ENCODE measurements around the gene NAA20. TPM values are rescaled to one million over a fixed set of nuclear protein-coding genes. Genes with fewer than 3 reads are reported as not detected.
A peak's percentile ranks its signal among the peaks of the same experiment; 100 is the strongest.
"Not testable (repeated sequence)": the region's sequence is repeated elsewhere in the genome, so short reads cannot be mapped to it uniquely, and the experiment has no call there.

NAA20 gene
- total RNA-seq, 1 experiment from 2014 or later: 120 TPM

DNA sequence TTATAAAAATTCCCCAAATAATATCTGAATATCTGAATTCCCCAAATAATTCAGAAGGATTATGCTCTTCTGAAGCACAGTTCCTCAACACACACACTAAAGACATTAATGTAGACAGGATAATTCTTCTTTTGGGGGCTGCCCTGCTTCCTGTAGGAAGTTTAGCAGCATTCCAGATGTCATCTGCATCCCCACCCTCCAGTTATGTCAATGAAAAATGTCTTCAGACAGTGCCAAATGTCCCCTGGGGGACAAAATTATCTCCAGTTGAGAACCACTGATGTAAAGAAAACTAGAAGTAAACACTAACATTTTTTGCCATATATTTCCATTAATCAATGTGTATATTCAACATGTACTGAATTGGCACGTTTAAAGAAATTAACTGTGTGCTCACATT, 25.9 kb upstream of the NAA20 start:
- DNase-seq (ENCODE audit: low read depth): no peak

DNA sequence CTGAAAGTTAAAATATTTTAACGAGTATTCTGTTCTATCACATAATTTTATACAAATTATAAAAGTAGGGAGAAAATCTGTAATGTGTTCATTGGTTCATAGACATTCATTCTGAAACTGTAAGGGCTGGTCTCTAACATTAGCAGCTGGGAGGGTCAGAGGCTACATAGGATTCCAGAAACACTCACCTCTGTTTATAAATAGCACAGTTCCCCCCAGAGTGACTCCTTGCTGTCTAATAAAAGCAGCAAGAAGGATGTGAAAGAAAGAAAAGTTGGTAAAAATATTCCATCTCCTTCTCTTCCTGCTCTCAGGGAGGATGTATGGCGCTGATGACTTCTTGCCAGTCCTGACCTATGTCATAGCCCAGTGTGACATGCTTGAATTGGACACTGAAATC, 25.3 kb upstream of the NAA20 start:
- peak; percentile 49 for DNase-seq (ENCODE audit: low read depth)

DNA sequence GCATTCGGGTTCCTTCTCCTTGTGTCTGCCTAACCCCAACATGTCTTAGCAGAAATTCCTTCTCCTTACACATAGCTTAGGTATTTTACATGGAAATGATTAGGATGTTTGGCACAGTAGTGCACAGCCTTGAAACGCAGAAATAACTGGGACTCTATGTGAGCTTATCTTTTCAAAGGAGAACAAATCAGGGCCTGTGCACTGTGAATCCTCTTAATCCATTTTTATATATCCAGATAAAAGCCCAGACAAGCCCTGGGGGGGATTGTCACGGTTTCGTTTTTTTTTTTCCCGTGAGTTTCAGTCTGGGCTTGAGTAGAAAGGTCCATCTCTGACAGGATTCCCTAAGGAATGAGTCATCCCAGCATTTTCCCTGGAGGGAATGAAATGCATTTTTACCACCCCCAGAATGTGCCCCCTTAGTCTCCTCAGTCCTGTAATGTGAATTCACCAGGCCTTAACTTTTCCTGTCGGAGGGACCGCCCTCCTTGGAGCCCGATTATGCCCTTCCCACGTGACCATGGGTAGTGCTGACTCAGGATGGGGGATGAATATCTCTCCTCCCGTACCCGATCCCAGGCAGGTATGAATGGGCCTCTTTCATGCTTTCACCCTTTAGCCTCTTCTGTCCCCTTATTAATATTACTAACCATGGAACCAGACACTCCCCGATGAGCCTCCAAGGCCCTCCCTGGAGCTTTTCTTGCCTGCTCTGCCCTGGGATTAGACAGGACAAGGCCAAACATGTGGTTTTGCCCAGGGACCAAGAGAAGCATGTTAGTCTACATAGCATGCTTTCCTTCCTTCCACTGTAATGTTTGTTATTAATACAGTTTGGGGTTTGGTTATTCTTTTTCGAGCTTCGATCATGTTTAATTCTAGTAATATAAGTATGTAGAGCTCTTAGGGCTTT, 23.9 kb upstream of the NAA20 start:
- DNase-seq (ENCODE audit: low read depth): peak; percentile 99

DNA sequence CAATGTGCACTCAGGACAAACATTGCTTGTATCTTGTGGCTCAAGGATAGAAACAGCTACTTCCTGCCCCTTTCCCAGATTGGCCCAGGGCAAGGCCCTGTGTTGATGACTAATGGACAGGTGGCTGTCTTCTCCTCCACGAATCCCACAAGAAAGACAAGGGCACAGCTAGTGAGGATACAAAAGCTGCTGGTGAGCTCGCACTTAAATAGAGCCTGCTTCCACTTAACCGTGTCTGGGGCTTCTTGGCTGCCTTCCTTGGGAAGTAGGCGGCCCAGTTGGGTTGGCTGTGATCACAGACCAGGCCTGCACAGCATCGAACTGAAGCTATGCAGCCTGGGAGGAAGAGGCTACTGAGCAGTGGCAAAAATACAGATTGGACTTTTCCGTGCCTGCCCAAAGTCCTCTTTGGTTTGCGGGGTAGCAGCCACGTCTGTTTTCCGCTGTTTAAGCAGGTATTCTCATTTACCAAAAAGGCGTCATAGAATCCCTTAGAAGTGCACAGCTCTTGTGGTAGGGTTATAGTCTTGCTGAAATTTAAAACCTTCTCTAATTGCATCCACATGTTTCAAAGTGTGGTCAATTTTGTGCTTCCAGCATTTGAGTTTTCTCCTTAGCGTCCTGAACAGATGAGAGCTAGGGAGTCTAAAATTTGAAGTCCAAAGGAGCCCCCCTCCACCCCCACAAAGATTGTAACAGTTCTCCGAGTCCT, 23.0 kb upstream of the NAA20 start:
- DNase-seq (ENCODE audit: low read depth): peak; percentile 95

DNA sequence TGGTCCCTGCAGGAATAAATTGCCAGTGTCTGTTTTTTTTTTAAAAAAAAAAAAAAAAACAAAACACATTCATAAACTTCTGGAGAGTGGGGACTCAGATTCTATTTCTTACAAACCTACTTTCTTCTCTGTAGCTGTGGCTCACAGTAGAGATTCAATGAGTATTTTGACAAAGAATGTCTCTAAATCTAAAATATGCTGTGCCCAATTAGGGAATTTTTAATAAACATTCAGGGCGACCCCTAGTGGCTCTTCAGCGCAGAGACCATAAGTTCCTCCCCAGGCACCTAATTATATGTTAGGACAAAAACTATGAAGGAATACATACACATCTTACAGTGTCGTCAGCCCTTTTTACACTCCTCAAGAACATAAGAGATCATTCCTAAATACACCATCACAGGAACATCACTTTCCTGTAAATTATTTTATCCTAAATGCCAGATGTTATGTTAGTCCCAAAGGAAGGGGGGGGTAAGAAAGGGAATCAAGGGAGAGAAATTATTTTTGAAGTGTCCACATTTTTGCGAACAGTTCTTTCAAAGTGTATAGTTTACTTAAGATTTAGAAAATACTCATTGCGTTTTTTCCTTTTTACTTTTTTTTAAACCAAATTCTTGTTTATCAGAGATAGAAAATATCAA, 21.8 kb upstream of the NAA20 start:
- peak; percentile 70 for DNase-seq (ENCODE audit: low read depth)

DNA sequence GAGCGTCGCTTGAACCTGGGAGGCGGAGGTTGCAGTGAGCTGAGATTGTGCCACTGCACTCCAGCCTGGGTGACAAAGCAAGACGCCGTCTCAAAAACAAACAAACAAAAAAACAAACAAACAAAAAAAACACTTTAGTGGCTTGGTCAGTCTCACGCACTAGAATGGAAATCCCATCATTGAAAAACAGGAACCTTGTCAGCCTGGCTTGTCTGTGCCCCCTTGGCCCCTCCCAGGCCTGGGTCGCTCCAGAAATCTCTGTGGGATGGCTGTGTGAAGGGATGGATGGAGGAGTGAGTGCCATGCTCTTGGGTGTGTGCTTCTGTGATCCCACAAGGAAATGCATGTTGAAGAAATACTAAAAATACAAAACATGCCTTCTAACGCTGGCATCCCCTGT, 20.9 kb upstream of the NAA20 start:
- no peak for DNase-seq (ENCODE audit: low read depth)

DNA sequence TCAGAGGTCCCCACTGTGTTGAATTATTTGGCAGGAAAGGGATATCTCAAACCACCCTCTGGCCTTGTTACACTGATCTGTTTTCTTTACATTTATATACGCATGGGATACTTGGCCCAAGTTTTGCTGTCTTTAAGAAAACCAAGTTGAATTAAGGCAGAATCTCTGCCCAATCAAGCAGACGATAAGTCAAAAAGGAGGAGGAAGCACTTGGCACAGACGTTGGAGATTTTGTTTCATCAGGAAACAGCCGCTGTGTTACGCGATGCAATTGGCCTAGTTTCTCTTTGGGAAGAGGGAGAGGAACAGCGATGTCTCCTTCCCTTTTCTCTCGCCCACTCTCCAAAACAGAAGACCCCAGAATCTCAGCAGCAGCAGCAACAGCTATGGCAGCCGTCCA, 20.2 kb upstream of the NAA20 start:
- no peak for DNase-seq (ENCODE audit: low read depth)

DNA sequence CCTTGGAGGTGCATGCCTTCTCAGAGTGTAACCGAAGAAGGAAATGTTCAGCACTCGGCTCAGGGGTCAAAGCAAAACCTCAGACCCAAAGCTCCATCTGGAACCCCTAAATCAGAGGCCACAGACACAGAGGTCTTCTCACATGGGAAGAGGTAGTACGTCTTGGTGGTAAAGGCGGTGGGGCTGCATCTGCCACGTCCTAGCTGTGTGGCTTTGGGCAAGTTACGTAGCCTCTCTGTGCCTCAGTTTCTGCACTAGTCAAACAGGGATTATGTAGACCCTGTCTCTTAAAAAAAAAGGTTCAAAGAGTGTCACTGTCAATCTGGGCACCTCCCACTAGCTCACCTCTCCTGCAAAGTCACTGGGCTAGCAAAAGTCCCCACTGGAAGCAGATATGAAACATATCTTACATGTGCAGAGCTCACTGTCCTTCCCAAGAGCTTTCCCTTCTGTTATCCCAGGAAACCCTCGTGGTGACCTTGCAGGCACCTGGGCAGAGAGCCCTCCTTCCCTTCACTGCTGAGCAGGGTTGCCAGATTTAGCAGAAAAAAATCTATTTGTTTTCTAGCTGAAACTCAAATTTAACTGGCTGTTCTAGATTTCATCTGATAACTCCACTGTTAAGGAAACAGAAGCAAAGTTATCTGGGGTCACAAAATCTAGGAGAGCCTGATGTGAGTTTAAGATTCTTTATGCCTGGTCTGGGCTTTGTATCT, 18.0 kb upstream of the NAA20 start:
- no peak for DNase-seq (ENCODE audit: low read depth)

DNA sequence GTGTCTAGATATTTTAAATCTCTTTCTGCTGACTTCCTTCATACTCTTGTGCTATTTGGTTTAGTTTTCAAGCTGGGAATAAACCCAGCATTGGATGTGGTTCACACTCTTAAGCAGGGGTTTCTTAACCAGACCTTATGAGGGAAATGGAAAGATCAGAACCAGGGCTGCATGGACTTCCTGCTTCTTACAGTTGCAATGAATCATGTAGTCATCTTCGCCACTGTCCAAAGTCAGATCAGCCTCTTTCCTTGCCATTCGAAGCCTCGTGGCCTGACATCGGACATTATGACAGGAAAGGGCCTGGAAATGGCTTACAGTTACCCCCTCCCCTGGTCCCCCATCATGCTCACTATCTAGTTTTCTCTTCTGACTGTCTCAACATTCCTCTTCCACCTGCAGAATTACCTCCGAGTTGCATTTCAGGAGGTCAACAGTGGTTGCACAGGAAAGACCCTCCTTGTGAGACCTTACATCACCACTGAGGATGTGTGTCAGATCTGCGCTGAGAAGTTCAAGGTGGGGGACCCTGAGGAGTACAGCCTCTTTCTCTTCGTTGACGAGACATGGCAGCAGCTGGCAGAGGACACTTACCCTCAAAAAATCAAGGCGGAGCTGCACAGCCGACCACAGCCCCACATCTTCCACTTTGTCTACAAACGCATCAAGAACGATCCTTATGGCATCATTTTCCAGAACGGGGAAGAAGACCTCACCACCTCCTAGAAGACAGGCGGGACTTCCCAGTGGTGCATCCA, 16.8 kb upstream of the NAA20 start:
- no peak for DNase-seq (ENCODE audit: low read depth)

DNA sequence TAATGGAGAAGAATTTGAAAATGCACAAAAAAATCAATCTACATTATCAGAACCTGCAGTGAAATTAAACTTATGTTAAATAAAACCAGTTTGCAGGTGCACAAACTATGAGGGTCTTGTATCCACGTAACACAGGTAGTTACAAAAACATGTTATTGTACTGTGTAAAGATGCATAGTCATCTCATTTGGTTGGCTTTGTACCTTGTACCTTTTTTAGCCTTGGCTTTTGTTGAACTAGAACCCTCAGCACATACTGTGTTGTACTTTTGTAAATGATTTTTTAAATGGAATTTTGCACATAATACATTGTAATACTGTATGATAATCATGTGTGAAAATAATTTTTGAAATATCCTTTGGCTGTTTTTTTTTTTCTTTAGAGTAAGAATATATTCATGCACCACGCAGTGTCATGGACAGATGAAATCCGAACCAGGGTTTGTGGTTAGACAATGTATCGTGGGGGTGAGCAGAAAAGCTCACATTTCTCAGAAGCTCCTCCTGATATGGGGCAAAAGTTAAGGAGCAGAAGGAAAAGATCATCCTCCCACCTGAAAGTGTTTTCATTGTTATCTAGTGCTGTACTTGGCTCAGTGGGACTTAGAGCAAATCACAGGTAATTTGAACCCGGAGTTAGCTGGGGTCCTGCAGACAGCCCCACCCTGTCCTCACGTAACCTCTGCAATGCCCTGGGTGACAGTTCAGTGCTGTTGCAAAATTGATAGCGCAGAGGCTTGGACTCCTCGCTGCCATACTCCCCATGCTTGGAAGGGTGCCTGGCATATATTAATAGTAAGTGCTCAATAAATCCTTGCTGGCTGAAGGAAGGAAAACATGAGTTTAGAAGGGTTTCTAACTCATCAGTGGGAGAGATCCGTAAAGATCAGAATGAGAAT, 14.8 kb upstream of the NAA20 start:
- DNase-seq (ENCODE audit: low read depth): no peak

DNA sequence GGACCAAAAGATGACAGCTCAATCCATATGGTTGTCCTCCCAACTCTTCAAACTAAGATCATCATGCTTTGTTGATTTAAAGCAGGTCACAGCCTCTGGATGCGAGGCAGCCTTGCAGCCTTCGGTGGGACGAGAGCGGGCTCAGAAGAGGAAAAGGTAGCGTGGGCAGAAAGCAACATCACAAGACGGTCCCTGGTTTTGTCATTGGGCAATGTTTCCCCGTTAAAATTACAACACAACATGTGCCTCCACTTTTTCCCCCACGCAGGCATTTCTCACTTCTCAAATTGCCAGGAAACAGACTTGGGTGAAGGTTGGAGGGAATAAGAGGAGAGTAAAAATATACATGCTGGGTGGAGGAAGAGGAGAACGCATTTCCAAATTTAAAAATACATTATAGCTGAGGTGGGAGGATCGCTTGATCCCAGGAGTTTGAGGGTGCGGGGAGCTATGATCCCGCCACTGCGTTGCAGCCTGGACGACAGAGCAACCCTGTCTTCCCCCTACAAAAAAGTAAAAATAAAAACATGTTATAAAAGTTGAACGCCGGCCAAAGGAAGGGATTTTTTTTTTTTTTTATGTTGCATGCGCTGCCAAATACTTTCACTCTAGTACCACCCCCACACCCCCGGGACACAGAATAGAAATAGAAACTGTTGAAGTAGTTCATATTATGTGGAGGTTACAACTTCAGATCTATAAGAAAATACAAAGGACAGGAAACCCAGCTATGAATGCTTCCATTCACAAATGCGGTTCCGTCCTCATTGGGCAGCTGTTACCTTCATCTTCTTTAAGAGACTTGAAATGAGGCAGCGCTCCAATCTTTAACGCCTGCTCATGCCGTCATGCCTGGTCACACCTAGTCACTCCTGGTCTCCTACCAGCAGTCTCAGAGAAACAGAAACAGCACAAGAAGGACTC, 13.9 kb upstream of the NAA20 start:
- no peak for DNase-seq (ENCODE audit: low read depth)

DNA sequence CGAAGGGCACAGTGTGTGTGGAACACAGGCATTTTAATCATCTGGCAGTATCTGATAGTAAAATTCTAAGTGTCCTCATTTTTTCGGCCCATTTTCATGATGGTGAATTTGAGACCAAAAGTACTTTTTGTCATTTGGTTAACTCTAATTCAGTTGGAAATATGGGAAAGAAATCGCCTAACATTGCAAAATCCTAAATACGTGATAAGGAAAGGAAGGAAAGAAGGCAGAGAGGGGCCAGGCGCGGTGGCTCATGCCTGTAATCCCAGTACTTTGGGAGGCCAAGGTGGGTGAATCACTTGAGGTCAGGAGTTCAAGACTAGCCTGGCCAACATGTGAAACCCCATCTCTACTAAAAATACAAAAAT, 13.2 kb upstream of the NAA20 start:
- not testable (repeated sequence) for DNase-seq (ENCODE audit: low read depth)

DNA sequence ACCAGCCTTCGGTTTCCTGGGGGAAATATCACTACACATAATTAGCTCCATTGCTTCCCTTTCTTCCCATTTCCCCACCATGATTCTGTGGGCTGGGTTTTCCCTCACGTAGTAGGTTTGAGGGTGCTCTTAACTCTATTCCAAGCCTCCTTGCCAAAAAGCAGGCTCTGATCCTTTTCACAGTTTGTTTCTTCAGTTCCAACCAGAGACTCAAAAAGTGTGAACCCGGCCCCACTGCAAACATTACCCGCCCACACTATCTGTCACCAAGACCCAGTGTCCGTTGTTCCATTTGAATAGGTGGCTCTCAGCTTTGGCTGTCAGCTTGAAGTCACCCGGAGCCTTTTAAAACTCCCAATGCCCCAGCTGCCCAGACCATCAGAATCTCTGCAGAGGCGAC, 11.8 kb upstream of the NAA20 start:
- DNase-seq (ENCODE audit: low read depth): no peak

DNA sequence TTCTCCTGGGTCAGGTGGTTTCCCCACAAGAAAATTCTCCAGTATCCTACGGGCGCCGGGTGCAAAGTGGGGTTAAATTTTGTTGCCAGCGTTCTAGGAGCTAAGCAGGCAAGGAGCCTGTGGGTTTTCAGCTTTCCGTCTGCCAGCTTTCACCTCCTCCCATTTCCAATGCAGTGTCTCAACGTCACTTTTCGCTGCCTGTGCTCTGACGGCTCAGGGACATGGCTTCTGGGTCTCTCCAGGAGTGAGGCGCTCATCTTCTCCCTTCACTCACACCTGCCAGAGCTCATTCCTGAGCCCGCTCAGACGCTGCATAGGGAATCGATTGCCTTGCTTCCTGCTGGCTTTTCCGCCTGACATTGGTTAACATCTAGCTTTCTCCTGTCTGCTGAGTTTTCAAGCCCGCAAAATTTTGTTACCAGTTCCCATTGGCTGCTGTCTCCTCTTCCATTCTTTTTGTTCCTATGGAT, 7.3 kb upstream of the NAA20 start:
- no peak for DNase-seq (ENCODE audit: low read depth)

DNA sequence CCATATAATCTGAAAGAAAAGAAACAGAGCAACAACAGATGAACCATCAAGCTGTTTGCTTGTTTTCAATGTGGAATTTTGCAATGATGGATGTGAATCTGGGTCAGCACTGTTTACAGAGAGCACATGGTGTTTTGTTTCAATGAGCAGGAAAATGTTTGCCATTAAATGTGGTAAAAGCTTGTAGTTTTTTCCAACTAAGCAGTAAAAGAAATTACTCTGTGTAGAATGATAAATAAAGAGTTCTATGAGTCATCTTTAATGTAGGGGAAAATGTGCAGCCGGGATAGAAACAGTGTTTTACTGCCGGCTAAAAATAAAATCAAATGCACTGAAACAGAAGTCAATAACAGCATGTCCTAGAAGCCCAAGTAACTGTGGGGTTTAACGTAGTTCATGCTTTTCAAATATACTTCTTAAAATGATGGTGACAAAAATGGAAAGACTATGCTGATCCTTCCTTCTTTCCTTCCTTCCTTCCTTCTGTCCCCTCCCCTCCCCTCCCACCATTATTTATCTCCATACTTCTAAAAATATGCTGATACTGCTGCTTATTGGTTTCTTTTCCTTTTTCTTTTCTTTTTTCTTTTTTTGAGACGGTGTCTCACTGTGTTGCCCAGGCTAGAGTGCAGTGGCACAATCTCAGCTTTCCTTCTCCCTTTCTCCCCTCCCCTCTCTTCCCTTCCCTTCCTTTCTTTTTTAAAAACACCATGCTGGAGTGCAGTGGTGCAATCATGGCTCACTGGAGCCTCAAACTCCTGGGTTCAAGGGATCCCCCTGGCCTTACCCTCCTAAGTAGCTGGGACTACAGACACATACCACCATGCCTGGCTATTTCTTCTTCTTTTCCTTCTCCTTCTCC, 6.3 kb upstream of the NAA20 start:
- DNase-seq (ENCODE audit: low read depth): no peak

DNA sequence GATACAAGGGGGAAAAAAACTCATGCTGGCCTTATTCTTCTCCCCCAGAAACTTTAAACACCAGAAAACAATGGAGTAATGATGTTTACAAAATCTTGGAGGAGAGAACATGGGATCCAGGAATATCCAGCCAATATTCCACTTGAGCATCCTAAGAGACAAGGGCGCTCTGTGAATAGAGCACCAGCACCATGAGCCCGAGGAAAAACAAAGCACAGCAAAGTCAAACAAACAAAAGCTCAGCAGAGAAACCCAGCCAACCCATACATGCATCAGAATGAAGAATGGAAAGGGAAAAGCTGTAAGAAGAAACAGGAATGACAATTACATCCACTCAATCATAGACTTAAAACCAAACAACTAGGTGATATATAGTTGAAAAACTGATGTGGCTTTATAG, 4.6 kb upstream of the NAA20 start:
- DNase-seq (ENCODE audit: low read depth): no peak

DNA sequence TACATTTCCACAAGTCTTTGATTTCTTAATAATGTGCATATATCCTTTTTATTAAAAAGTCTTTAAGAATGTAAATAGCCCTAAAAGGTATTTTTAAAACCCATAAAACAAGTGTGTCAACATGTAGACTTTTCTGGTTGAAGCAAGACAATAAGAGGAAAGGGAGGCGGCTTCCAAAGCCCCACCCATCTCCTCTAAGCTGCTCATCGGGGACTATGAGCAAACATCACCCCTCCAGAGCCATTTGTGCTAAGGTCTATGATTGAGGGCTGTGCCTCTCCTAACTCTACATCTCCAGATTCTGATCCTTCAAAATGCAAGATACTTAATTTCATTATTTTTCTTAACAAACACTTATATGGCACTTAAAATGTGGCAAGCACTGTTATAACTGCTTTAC, 2.5 kb upstream of the NAA20 start:
- no peak for DNase-seq (ENCODE audit: low read depth)

DNA sequence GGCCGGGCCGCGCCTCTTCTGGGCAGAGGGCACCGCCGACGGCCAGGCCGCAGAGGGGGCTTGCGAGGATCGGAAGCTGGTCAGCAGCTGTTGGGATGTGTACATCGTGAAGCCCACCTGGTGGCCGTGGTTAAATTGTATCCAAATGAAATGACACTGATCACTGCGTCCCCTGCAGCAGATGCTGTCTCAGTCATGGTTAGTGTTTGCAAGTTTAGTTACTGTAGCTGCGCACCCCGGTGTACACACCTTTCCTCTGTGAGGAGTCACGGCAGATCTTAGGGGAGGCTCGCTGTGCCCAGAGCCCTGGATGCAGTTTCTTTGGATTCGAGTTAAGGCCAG, 653 bp downstream of the NAA20 start:
- no peak for DNase-seq (ENCODE audit: low read depth)

All from HT1080 (cell line).